Kidney epithelial cell (primary cell): ENCODE results near the gene DDIT3. TPM values are rescaled to one million over a fixed set of nuclear protein-coding genes. Genes with fewer than 3 reads are reported as not detected.
"Not testable (repeated sequence)": the region's sequence is repeated elsewhere in the genome, so short reads cannot be mapped to it uniquely, and the experiment has no call there.

ENCODE experiments used
- DNase-seq: peaks from one replicate; pipeline ENCODE4 v3.0.0-alpha.2; 2010; ENCODE audit warnings: low read depth
- H3K27me3 ChIP-seq: 2 replicates; pipeline ENCODE4 v1.6.0; 2011; ENCODE audit warnings: low read length; ENCODE audit not compliant: control insufficient read depth, insufficient read depth
- H3K36me3 ChIP-seq: 2 replicates; pipeline ENCODE4 v1.5.1; 2011; ENCODE audit warnings: low read length; ENCODE audit not compliant: control insufficient read depth, insufficient read depth
- H3K4me3 ChIP-seq: 2 replicates; pipeline ENCODE4 v1.5.1; 2011; ENCODE audit warnings: low read depth, mild to moderate bottlenecking, control low read depth, low read length
- CTCF ChIP-seq: IDR thresholded peaks from 2 replicates; pipeline ENCODE4 v1.5.1; 2011; ENCODE audit warnings: mild to moderate bottlenecking, moderate library complexity, low read length, control low read depth, inconsistent platforms; ENCODE audit not compliant: insufficient read depth, poor library complexity, severe bottlenecking
- total RNA-seq: library from RNA; depleted of rRNA; stranded (reverse); fragments of >200 nt; gene quantifications from 2 replicates; pipeline ENCODE4 v1.2.3, GENCODE V29; 2015

DDIT3 gene
- total RNA-seq, 1 donor from 2014 or later, result 107 TPM

GRCh38 chr12:57517187-57517586, 3.1 kb downstream of the DDIT3 start:
- Histone ChIP-seq H3K36me3 (peaks cover 2% of the 10 kb centered on the region), H3K4me3 (no peak overlapping the region), H3K27me3 (no peaks in the 10 kb centered on the region)
- DNase-seq, result no peak
- TF ChIP-seq CTCF, result no peak

- no peak for TF ChIP-seq CTCF
- peaks cover 3% of the 10 kb centered on the region for H3K36me3 ChIP-seq
- no peak for DNase-seq
- no peak overlapping the region for H3K4me3 ChIP-seq
- no peaks in the 10 kb centered on the region for H3K27me3 ChIP-seq
These were observed 3.6 kb downstream of the DDIT3 start for GRCh38 chr12:57516617-57517153.

- TF ChIP-seq CTCF, result no peak
- no peaks in the 10 kb centered on the region for H3K27me3 ChIP-seq
- H3K4me3 ChIP-seq, result no peak overlapping the region
- peaks cover 3% of the 10 kb centered on the region for H3K36me3 ChIP-seq
- no peak for DNase-seq
These were observed 4.3 kb downstream of the DDIT3 start for GRCh38 chr12:57515934-57516541.

GRCh38 chr12:57515408-57515933, 4.8 kb downstream of the DDIT3 start:
- DNase-seq, result no peak
- Histone ChIP-seq H3K27me3 (no peaks in the 10 kb centered on the region), H3K36me3 (peaks cover 3% of the 10 kb centered on the region), H3K4me3 (no peak overlapping the region)
- no peak for TF ChIP-seq CTCF

GRCh38 chr12:57514720-57515407, 5.5 kb downstream of the DDIT3 start:
- no peak for DNase-seq
- Histone ChIP-seq H3K27me3 (no peaks in the 10 kb centered on the region), H3K36me3 (peaks cover 3% of the 10 kb centered on the region), H3K4me3 (no peak overlapping the region)
- TF ChIP-seq CTCF, result no peak

- not testable (repeated sequence) for DNase-seq, H3K4me3 ChIP-seq, H3K27me3 ChIP-seq, H3K36me3 ChIP-seq
These were observed 6.1 kb downstream of the DDIT3 start for GRCh38 chr12:57514246-57514645.

- H3K36me3 ChIP-seq, result not testable (repeated sequence)
These were observed 6.6 kb downstream of the DDIT3 start for GRCh38 chr12:57513677-57514076.

More at GRCh38 chr12:57513677-57514076, 6.6 kb downstream of the DDIT3 start:
- not testable (repeated sequence) for H3K27me3 ChIP-seq, H3K4me3 ChIP-seq, DNase-seq
